K562 (cell line): ENCODE measurements around the gene CTBS. TPM values are rescaled to one million over a fixed set of nuclear protein-coding genes. Genes with fewer than 3 reads are reported as not detected.

ENCODE experiments used
- ATAC-seq: fragments of 200-7000 bp; cut with Tn5 transposase; 3 replicates; pipeline ENCODE4 v1.9.1; 2020; ENCODE audit warnings: moderate library complexity
- BruUV-seq: library from RNA; stranded (reverse); fragments of 400-500 nt; replicated peaks from 2 replicates; lab custom pipeline; 2021; lab: Mats Ljungman, UMichigan
- CTCF ChIA-PET: fragments of 300-600 bp; formaldehyde crosslinking; extraction: SDS; loops from one replicate; lab custom pipeline; 2021; ENCODE audit warnings: low intra/inter-chr PET ratio; lab: Yijun Ruan, JAX
- POLR2A ChIA-PET: fragments of 300-600, 350-650 bp; sonication (Branson Sonifier 250); formaldehyde crosslinking; extraction: SDS; loops from one replicate; lab custom pipeline; 2021; ENCODE audit warnings: antibody characterized with exemption, inconsistent platforms; lab: Yijun Ruan, JAX
- DNase-seq, 4 experiments: peaks; one replicate each; pipeline versions ENCODE4 v3.0.0 to v3.0.0-alpha.2; 2011 to 2018; ENCODE audit warnings: low spot score in 3 of 4, mixed read lengths in 3 of 4; ENCODE audit errors: extremely low read depth in 1 of 4
- FAIRE-seq: peaks from 2 replicates; lab custom pipeline; 2011; peaks lifted over from hg19 to GRCh38; lab: Jason Lieb, UNC
- H2AFZ ChIP-seq: 2 replicates; pipeline ENCODE4 v1.6.0; 2011; ENCODE audit warnings: low read depth, low read length, control low read depth, inconsistent platforms
- H3K27ac ChIP-seq: fragments of 200-600 bp; 3 replicates; pipeline ENCODE4 v1.8.0; 2011; ENCODE audit warnings: low read depth, mild to moderate bottlenecking, control low read depth, inconsistent platforms, low read length, moderate library complexity, mixed read lengths; ENCODE audit errors: extremely low read depth
- H3K27me3 ChIP-seq, 2 experiments: fragments of 300-600 bp in 1 of 2; 2 replicates in 1 of 2; 3 replicates in 1 of 2; pipeline versions ENCODE4 v1.6.0 to v1.8.0; 2011; ENCODE audit warnings: inconsistent platforms in 2 of 2, low read length in 2 of 2, mild to moderate bottlenecking in 1 of 2, mixed read lengths in 1 of 2, moderate library complexity in 1 of 2; ENCODE audit not compliant: control insufficient read depth in 2 of 2, insufficient read depth in 2 of 2
- H3K36me3 ChIP-seq: fragments of 300-600 bp; 3 replicates; pipeline ENCODE4 v1.8.0; 2011; ENCODE audit warnings: mild to moderate bottlenecking, low read length, inconsistent platforms; ENCODE audit not compliant: control insufficient read depth, insufficient read depth
- H3K4me1 ChIP-seq, 2 experiments: fragments of 200-600 bp in 1 of 2; replicated peaks in 1 of 2; 2 replicates in 1 of 2; 3 replicates in 1 of 2; pipeline versions ENCODE4 v1.5.1 to v1.8.0; 2011; ENCODE audit warnings: inconsistent platforms in 2 of 2, low read length in 2 of 2, mild to moderate bottlenecking in 1 of 2, mixed read lengths in 1 of 2, moderate library complexity in 1 of 2; ENCODE audit not compliant: control insufficient read depth in 2 of 2, insufficient read depth in 2 of 2
- H3K4me2 ChIP-seq: 2 replicates; pipeline ENCODE4 v1.6.1; 2011; ENCODE audit warnings: low read length, control low read depth, inconsistent platforms, mixed read lengths; ENCODE audit not compliant: insufficient read depth
- H3K4me3 ChIP-seq: fragments of 200-600 bp; sonication (generic), shearing (Covaris generic); 2 replicates; pipeline ENCODE4 v1.5.1; 2016; ENCODE audit warnings: control low read depth, inconsistent platforms
- H3K79me2 ChIP-seq: fragments of 200-600 bp; 3 replicates; pipeline ENCODE4 v1.8.0; 2011; ENCODE audit warnings: low read length, inconsistent platforms; ENCODE audit not compliant: control insufficient read depth, insufficient read depth
- H3K9ac ChIP-seq, 2 experiments: 2 replicates each; pipeline versions ENCODE4 v1.6.0 to v1.6.1; 2011; ENCODE audit warnings: low read depth in 2 of 2, low read length in 2 of 2, control low read depth in 1 of 2, inconsistent platforms in 1 of 2, mild to moderate bottlenecking in 1 of 2, mixed read lengths in 1 of 2; ENCODE audit not compliant: insufficient read depth in 1 of 2
- H3K9me1 ChIP-seq: one replicate; pipeline ENCODE4 v1.6.0; 2011; ENCODE audit warnings: inconsistent platforms, mild to moderate bottlenecking, low read length, moderate library complexity; ENCODE audit not compliant: control insufficient read depth, insufficient read depth
- H3K9me3 ChIP-seq: replicated peaks from 2 replicates; pipeline ENCODE4 v1.5.1; 2011; ENCODE audit warnings: low read depth, low read length, inconsistent platforms; ENCODE audit not compliant: control insufficient read depth, insufficient read depth
- H4K20me1 ChIP-seq: replicated peaks from 2 replicates; pipeline ENCODE4 v1.6.1; 2011; ENCODE audit warnings: low read length, inconsistent platforms, mixed read lengths; ENCODE audit not compliant: control insufficient read depth, insufficient read depth
- AFF1 ChIP-seq, 2 experiments: fragments of 450-650 bp; IDR thresholded peaks; 2 replicates each; pipeline ENCODE4 v1.6.1; 2018; ENCODE audit warnings: mild to moderate bottlenecking in 2 of 2, low read depth in 1 of 2; ENCODE audit not compliant: partially characterized antibody in 2 of 2
- JUNB ChIP-seq: fragments of 450-650 bp; formaldehyde crosslinking; conservative IDR thresholded peaks from 2 replicates; pipeline ENCODE4 v1.4.0; 2020; ENCODE audit warnings: mild to moderate bottlenecking
- KDM5B ChIP-seq: fragments of 200-600 bp; sonication (generic); IDR thresholded peaks from 2 replicates; pipeline ENCODE4 v1.6.1; 2012; ENCODE audit warnings: low read depth, mild to moderate bottlenecking, moderate library complexity, low read length, control low read depth, inconsistent platforms; ENCODE audit not compliant: insufficient replicate concordance
- OTX1 ChIP-seq: fragments of 450-650 bp; formaldehyde crosslinking; IDR thresholded peaks from 2 replicates; pipeline ENCODE4 v1.4.0; 2022; ENCODE audit warnings: mild to moderate bottlenecking
- RBM22 ChIP-seq: fragments of 200-400 bp; formaldehyde crosslinking; IDR thresholded peaks from 2 replicates; pipeline ENCODE4 v1.6.1; 2018; ENCODE audit warnings: low read length, low read depth; ENCODE audit not compliant: poor library complexity, severe bottlenecking
- SIRT6 ChIP-seq: IDR thresholded peaks from one replicate; pipeline ENCODE4 v1.6.1; 2012; ENCODE audit warnings: low read depth, mild to moderate bottlenecking, control low read depth, inconsistent platforms, low read length, moderate library complexity
- TAF7 ChIP-seq: fragments of 450-650 bp; IDR thresholded peaks from 2 replicates; pipeline ENCODE4 v1.6.1; 2016; ENCODE audit warnings: missing genetic modification characterization, missing compliant biosample characterization
- ZNF12 ChIP-seq: sonication (generic); formaldehyde crosslinking; IDR thresholded peaks from 2 replicates; pipeline ENCODE4 v1.4.0; 2020; ENCODE audit warnings: mild to moderate bottlenecking, missing genetic modification reagents
- ZNF324 ChIP-seq: fragments of 250-450 bp; sonication (Bioruptor Pico); IDR thresholded peaks from 2 replicates; pipeline ENCODE4 v1.4.0; 2020; ENCODE audit warnings: mild to moderate bottlenecking
- ZNF766 ChIP-seq: fragments of 200-800 bp; sonication (Bioruptor generic); conservative IDR thresholded peaks from 2 replicates; pipeline ENCODE4 v1.6.1; 2016; ENCODE audit warnings: missing genetic modification characterization, missing compliant biosample characterization
- WGBS: fragments of 100-300 bp; shearing (Covaris generic); methylation state at CpG from one replicate; pipeline ENCODE4 v1.1.6; 2016; ENCODE audit warnings: low coverage, mixed read lengths; ENCODE audit not compliant: insufficient coverage; ENCODE audit errors: missing lambda C conversion rate; 5-methylcytosine and 5-hydroxymethylcytosine counted together
- in situ Hi-C: fragments of 300-500 bp; cut with MboI; formaldehyde crosslinking; loops from 4 replicates; pipeline ENCODE4 v1.15.0; 2018; ENCODE audit warnings: inconsistent platforms, mixed read lengths
- intact Hi-C: fragments of 100-400 bp; cut with micrococcal nuclease; formaldehyde crosslinking; loops from 2 replicates; pipeline ENCODE4 v1.14.2; 2022
- polyA plus RNA-seq, 8 experiments: library from polyadenylated mRNA; depleted of rRNA in 4 of 8; stranded (reverse) in 5 of 8; unstranded in 3 of 8; fragments of >200 nt; fragmentation: Nextera tagmentation in 2 of 8; fragmentation: Illumina TruSeq in 1 of 8; extraction: Ambion mirVana in 2 of 8; extraction: Trizol in 1 of 8; gene quantifications; 2 replicates each; pipeline versions ENCODE4 v1.2.1 to v1.2.3, GENCODE V29; 2011 to 2014; ENCODE audit warnings: inconsistent platforms in 1 of 8, missing spikeins in 1 of 8
- total RNA-seq, 7 experiments: library from RNA; depleted of rRNA in 6 of 7; stranded (reverse); fragments of >200 nt in 6 of 7; fragmentation: Illumina TruSeq in 2 of 7; extraction: Trizol in 2 of 7; gene quantifications; 2 replicates each; pipeline versions ENCODE4 v1.2.1 to v1.2.3, GENCODE V29; 2011 to 2021; ENCODE audit warnings: low replicate concordance in 1 of 7
- TF ChIP-seq, protein P1 (sequence below): fragments of 450-650 bp; formaldehyde crosslinking; conservative IDR thresholded peaks from 2 replicates; pipeline ENCODE4 v1.4.0; 2022; ENCODE audit warnings: mild to moderate bottlenecking, missing genetic modification characterization
- TF ChIP-seq, protein P2 (sequence below): sonication (generic); formaldehyde crosslinking; IDR thresholded peaks from 2 replicates; pipeline ENCODE4 v1.8.0; 2022; ENCODE audit warnings: mild to moderate bottlenecking, missing genetic modification reagents

CTBS gene
- total and polyA plus RNA-seq, 9 of the 15 experiments (the other 6 are each of a cell fraction or from before 2014, with no cell fraction given), result 3.0 to 19.8 (median 9.9) TPM

- TF ChIP-seq SIRT6, result no peak
- peak; percentile 42; the same call in 1 of the 2 replicates for TF ChIP-seq ZNF12
- peak; percentile 82 for TF ChIP-seq KDM5B
- TF ChIP-seq, protein P1, sequence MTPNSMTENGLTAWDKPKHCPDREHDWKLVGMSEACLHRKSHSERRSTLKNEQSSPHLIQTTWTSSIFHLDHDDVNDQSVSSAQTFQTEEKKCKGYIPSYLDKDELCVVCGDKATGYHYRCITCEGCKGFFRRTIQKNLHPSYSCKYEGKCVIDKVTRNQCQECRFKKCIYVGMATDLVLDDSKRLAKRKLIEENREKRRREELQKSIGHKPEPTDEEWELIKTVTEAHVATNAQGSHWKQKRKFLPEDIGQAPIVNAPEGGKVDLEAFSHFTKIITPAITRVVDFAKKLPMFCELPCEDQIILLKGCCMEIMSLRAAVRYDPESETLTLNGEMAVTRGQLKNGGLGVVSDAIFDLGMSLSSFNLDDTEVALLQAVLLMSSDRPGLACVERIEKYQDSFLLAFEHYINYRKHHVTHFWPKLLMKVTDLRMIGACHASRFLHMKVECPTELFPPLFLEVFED (CRISPR knock-in tag), result peak; percentile 59; the same call in 1 of the 2 replicates
- TF ChIP-seq JUNB (CRISPR knock-in tag), result peak; percentile 77
Measured at GRCh38 chr1:84506002-84506728, 68.1 kb downstream of the CTBS start, which contains the start of the genes GNG5 and SPATA1 (continued).

DNA sequence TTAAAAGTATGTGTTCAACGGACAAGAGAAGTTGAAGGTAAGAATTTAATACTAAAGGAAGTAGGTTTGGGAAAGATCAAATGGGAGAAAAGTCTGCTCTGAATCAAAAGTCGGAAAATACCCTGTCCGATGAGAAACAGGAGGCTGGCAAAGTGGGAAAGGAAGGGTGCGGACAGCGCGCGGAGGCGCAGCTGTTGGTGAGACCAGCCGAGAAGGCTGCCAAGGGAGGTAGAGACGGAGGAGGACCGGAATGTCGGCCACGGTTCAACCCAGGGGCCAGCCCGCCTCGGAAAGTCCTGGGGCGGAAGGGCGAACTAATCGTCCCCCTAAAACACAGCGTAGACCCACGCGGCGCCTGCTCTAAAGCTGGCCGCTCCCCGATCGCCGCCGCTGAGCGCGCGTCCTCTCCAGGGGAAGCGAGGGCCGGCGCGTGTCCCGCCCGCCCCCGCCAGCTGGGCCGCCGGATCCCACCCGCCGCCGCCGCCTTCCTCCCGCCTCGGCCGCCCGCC lies 68.7 kb downstream of the CTBS start:
- DNase-seq, result peak in 3 of 4 experiments; percentile 71 to 76 (median 75)
- Histone ChIP-seq H4K20me1 (peaks cover 18% of the 10 kb centered on the region), H2AFZ (peak overlapping the region; percentile 83), H3K4me2 (peak overlapping the region; percentile 98), H3K79me2 (peaks cover 75% of the 10 kb centered on the region), H3K4me1 (peaks cover 4 to 10% of the 10 kb centered on the region in 2 experiments; a peak in 4 of 5 replicates), H3K9me1 (no peaks in the 10 kb centered on the region), H3K9ac (peak overlapping the region; percentile 98 to 99), H3K4me3 (peak overlapping the region; percentile 69), H3K27me3 (no peaks in the 10 kb centered on the region), H3K27ac (peak overlapping the region; percentile 97), H3K36me3 (peaks cover 45% of the 10 kb centered on the region), H3K9me3 (no peaks in the 10 kb centered on the region; the same call in 1 of the 2 replicates)
- WGBS, result under 1% methylated on average over 25 of the region's 47 CpGs
- ChIA-PET CTCF (interaction anchor here (1.0 to 1.1 kb wide), 2 partner anchors 115 to 132 kb away, joined by 3 to 4 read pairs; no protein-coding TSS in a partner anchor), POLR2A (interaction anchor here (0.6 to 4.1 kb wide), 20 partner anchors 8 to 1399 kb away, joined by 3 to 34 read pairs (median 4); partner anchors contain the start of gene CTBS)
- no TSS peak for BruUV-seq
- no peak for FAIRE-seq
- intact Hi-C loops, result loop anchor here (1.0 to 10.0 kb wide), 6 partner anchors 26 to 201 kb away; partner anchors contain the start of genes CTBS, RPF1 and SAMD13
- peak; percentile 67 for ATAC-seq
- in situ Hi-C loops, result no loop called here
- TF ChIP-seq ZNF766 (peak; percentile 63; the same call in 1 of the 2 replicates), TAF7 (tag) (0 out of 2 replicates have a peak, but pooled peaks have one; percentile 35), RBM22 (peak; percentile 48), OTX1 (CRISPR knock-in tag) (0 out of 2 replicates have a peak, but pooled peaks have one; percentile 35), ZNF324 (CRISPR knock-in tag) (0 out of 2 replicates have a peak, but pooled peaks have one; percentile 20), AFF1 (IDR thresholded peaks at IDR 0.05; ENCODE audit: low read depth in 1 of 2, partially characterized antibody in 2 of 2) (peak in 1 of 2 experiments; percentile 22)
- TF ChIP-seq, protein P2, sequence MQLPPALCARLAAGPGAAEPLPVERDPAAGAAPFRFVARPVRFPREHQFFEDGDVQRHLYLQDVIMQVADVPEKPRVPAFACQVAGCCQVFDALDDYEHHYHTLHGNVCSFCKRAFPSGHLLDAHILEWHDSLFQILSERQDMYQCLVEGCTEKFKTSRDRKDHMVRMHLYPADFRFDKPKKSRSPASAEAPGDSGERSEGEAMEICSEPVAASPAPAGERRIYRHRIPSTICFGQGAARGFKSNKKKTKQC (CRISPR knock-in tag), result peak; percentile 52; the same call in 1 of the 2 replicates
